SK-N-DZ (cell line): ENCODE results near the gene FGD1. TPM values are rescaled to one million over a fixed set of nuclear protein-coding genes. Genes with fewer than 3 reads are reported as not detected.
"Not testable (repeated sequence)": the region's sequence is repeated elsewhere in the genome, so short reads cannot be mapped to it uniquely, and the experiment has no call there.

Experiments
- DNase-seq: peaks from one replicate; pipeline ENCODE4 v3.0.0-alpha.2; 2015; ENCODE audit warnings: low spot score
- polyA plus RNA-seq, 2 experiments: library from polyadenylated mRNA; depleted of rRNA; stranded (reverse); fragments of >200 nt; gene quantifications; 2 replicates each; pipeline ENCODE4 v1.2.3, GENCODE V29; 2014

Gene FGD1
- 6.3 and 7.4 TPM in 2 replicates for polyA plus RNA-seq (2014; cell fraction: cytosol; rRNA removed)
- polyA plus RNA-seq (2014; cell fraction: nucleus; rRNA removed), result 4.9 and 9.6 TPM in 2 replicates

- peak; percentile 56 for DNase-seq
Observed at GRCh38 chrX:54495814-54496516, at the start of gene FGD1. Gene FGD1, minus strand, starts transcription at chrX:54496234. Its CDS starts 802 bp downstream, at chrX:54495432.

GRCh38 chrX:54542239-54542638, 46.2 kb upstream of the FGD1 start:
- DNase-seq, result not testable (repeated sequence)

DNA sequence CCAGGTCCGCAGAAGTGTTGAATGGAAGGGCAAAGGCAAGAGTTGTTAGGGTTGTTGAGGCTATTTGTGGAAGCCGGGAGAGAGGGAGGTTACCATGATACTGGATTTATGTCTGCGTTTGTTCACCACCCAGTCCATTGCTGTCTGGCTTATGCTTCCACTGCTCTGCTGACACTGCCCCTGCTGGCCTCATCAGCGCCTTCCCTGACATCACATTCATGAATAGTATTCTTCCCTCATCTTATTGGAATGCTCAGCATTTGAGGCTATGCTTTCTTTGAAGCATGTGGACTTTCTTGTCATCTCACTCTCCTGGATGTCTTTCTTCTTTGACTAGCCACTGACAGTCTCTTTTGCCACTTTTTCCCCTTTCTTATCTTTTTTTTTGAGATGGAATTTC, 44.3 kb upstream of the FGD1 start:
- DNase-seq, result no peak

DNA sequence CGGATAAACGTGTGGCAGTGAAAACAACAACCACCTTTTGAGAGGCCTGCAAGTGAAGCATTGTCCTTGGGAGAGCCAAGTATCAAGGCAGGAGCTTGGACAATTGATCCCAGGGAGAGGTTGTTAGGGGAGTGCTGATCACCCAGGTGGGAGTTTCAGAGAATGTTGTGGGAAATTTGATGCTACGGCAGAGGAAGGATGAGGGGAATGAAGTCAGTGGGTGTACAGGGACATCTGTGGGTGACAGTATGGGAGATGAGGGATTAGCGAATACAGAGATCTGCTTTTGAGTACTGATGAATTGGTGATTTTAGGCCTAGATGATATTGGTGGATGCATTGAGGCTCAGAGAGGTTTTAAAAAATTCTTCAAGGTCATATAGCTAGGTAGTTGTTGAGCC, 38.2 kb upstream of the FGD1 start:
- no peak for DNase-seq

GRCh38 chrX:54530357-54530900, 34.4 kb upstream of the FGD1 start:
- DNase-seq, result peak; percentile 2

DNA sequence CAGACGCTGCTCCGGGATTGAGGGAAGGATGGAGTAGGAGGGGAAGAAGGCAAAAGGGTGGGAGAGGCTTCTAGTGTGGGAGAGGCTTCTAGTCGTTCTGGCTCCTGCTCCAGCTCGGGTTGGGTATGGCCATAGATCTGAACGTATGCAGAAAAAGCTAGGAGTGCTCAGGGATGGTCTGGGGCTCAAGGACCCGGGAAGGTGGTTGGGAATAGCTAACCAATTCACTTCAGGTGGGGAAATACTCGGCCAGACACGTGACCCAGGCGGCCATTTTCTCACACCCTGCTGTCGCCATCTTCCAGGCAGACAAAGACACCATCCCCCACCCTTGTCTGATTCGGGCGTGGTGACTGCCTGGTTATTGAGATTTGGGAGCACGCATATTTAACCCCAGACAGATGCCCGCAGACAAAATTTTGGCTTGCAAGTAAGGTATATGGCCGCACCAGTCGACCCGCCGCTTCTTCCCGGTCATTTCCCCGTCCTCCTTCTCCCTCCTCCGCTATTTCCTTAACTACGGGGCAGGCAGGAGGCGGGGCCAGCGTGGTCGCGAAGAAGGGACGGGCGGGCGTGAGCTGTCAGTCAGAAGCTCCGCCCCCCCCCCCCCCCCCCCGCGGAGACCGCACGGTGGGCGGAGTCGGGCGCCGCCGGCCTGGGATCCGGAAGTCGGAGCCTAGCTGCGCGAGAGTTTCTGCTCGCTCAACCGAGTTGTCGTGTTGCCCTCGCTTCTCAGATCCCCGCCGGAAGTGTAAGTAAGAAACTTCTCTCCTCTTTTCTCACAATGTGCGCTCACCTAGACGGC, 33.7 kb upstream of the FGD1 start, which contains the start of gene GNL3L:
Gene GNL3L (plus strand): TSS at position 668 of the 805 bp plus-strand sequence. CDS start 2,348 bp downstream, outside the sequence.
- peak; percentile 84 for DNase-seq

GRCh38 chrX:54529151-54529550, 33.1 kb upstream of the FGD1 start:
- peak; percentile 5 for DNase-seq

GRCh38 chrX:54509400-54509799, 13.4 kb upstream of the FGD1 start:
- no peak for DNase-seq

DNA sequence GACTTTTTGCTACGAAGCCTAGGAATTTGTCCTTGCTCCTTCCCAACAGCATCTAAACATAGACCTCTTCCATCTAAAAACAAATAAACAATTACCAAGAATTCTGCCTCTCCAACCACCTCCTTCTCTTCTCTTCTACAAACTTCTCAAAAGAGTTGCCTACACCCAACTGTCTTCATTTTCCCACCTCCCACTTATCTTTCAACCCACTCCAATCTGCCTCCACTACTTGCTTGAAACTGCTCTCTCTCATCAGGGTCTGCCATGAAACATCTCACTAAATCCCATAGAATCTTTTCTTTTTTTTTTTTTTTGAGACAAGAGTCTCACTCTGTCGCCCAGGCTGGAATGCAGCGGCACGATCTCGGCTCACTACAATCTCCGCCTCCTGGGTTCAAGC, 902 bp upstream of the FGD1 start:
- DNase-seq, result no peak

GRCh38 chrX:54496517-54496852, 451 bp upstream of the FGD1 start:
- DNase-seq, result no peak

GRCh38 chrX:54494989-54495813, 833 bp downstream of the FGD1 start:
- no peak for DNase-seq

DNA sequence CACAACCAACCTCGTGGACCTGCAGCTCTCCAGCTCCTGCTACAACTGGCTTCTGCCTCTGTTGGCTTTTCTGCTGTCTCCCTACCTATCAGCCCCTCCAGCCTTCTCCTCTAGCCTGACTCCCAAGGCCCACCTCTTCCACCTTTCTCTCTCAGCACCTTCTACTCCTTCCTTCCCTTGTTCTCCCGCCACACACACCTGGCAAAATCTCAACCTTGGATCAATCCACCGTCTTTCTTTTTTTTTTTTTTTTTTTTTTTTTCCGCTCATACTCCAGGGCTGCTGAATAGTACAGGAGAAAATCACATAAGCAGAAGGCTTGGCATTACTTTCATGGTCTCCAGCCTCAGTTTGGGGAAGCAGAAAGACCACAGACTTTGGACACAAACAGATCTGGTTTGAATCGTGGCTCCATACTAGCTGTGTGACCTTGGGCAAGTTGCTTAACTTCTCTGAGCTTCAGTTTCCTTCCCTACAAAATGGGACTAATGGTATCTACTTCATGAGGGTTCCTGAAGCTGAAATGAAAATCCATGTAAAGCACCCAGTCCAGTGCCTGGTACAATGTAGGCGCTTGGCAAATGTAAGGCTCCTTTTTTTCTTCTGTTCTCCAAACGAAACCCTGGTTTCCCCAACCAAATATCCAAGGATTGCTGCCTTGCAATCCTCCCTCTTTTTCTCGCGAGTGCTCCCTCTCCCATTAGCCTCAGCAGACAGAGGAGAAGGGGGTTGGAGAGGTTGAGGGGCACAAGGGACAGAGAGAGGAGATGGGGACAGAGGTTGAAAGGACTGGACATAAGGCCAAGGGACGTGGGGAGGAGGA, 1.7 kb downstream of the FGD1 start:
- no peak for DNase-seq

GRCh38 chrX:54492340-54492739, 3.7 kb downstream of the FGD1 start:
- DNase-seq, result no peak

- not testable (repeated sequence) for DNase-seq
Observed at GRCh38 chrX:54489819-54490218, 6.2 kb downstream of the FGD1 start.

DNA sequence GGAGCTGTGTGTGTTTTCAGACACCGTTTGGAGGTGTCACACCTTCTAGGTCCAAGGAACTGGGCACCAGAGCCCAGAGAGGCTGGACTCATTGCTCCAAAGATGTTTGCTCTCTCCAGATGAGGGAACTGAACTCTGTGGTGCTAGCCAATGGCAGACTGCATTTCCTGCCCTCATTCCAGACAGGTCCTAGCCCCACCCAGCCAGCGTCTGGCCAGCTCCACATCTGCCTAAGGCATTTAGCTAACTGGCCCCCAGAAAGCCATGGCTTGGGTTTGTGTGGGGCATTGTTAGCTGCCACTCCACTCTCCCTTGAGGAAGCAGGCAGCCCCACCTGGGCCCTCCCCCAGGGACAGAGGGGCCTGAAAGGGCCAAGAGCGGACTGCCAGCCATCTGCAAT, 11.4 kb downstream of the FGD1 start:
- DNase-seq, result no peak

GRCh38 chrX:54483946-54484345, 12.1 kb downstream of the FGD1 start:
- DNase-seq, result no peak

DNA sequence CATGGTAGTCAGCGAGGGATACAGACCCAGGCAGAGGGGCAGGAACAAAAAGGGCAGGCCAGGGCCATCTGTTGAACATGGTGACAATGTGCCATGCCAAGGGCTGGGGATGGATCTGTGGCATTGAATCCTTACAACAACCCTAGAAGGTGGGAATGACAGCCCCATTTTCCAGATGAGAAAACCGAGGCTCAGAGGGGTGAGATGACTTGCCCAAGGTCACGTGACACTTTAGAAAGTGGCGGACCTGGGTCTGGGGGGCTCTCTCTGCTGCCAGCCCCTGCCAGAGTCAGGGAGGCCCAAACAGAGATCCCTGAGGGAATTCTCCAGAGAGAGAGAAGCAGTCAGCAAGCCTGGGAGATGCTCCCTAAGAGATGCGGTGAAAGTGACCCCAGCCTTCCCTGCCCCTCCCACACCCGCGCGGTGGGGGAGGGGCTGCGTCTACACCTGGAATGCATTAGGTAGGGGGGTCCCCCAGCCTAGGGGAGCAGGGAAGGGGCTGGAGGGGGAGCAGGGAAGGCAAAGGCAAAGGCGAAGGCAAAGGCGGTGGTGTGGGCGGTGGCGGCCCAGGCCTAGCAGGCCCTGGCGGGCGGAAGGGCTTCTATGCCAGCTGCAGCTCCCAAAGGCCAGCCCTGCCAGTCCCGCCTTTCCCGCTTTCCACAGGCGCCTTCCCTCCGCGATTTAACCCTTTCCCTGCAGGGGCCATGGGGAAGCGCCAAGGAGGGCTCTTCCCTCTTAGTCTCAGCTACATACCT, 13.0 kb downstream of the FGD1 start:
- DNase-seq, result no peak

GRCh38 chrX:54479136-54480111, 16.6 kb downstream of the FGD1 start:
- DNase-seq, result no peak
